PC-9 (cell line): ENCODE results near the gene RSPH10B2. TPM values are rescaled to one million over a fixed set of nuclear protein-coding genes. Genes with fewer than 3 reads are reported as not detected.
A peak's percentile ranks its signal among the peaks of the same experiment; 100 is the strongest.
"Not testable (repeated sequence)": the region's sequence is repeated elsewhere in the genome, so short reads cannot be mapped to it uniquely, and the experiment has no call there.

ENCODE experiments used
- BruUV-seq: library from RNA; stranded (reverse); fragments of 400-500 nt; replicated peaks from 2 replicates; lab custom pipeline; 2021; lab: Mats Ljungman, UMichigan
- CTCF ChIA-PET: fragments of 300-600 bp; sonication (Branson Sonifier 250); formaldehyde crosslinking; loops from one replicate; lab custom pipeline; 2022; ENCODE audit warnings: antibody characterized with exemption; lab: Charles Lee
- POLR2A ChIA-PET: fragments of 300-600 bp; sonication (Branson Sonifier 250); formaldehyde crosslinking; loops from one replicate; lab custom pipeline; 2022; ENCODE audit warnings: antibody characterized with exemption; ENCODE audit not compliant: unreplicated experiment; lab: Charles Lee
- DNase-seq, 2 experiments: peaks; one replicate each; pipeline versions ENCODE4 v3.0.0 to v3.0.0-alpha.2; 2015 to 2022; ENCODE audit warnings: mixed read lengths in 1 of 2
- H2AFZ ChIP-seq: fragments of 200-600 bp; sonication (generic); 2 replicates; pipeline ENCODE4 v1.8.1; 2017; ENCODE audit warnings: antibody characterized with exemption
- H3F3A ChIP-seq: fragments of 200-600 bp; sonication (generic); 2 replicates; pipeline ENCODE4 v1.8.1; 2017; ENCODE audit warnings: antibody characterized with exemption, mild to moderate bottlenecking, low read depth; ENCODE audit not compliant: insufficient read depth
- H3K27ac ChIP-seq: fragments of 200-600 bp; sonication (generic); 2 replicates; pipeline ENCODE4 v1.6.1; 2016; ENCODE audit warnings: mixed run types
- H3K27me3 ChIP-seq: fragments of 200-600 bp; sonication (generic); 2 replicates; pipeline ENCODE4 v1.6.1; 2016; ENCODE audit warnings: low read depth, mixed run types; ENCODE audit not compliant: insufficient read depth
- H3K36me3 ChIP-seq: fragments of 200-600 bp; sonication (generic); 2 replicates; pipeline ENCODE4 v1.6.1; 2016; ENCODE audit warnings: low read depth, mixed run types
- H3K4me1 ChIP-seq: fragments of 200-600 bp; sonication (generic); replicated peaks from 2 replicates; pipeline ENCODE4 v1.6.1; 2016; ENCODE audit warnings: mixed run types; ENCODE audit not compliant: insufficient read depth
- H3K4me2 ChIP-seq: fragments of 200-600 bp; sonication (generic); 2 replicates; pipeline ENCODE4 v1.6.1; 2017; ENCODE audit warnings: mixed run types
- H3K4me3 ChIP-seq: fragments of 200-600 bp; sonication (generic); 2 replicates; pipeline ENCODE4 v1.6.1; 2016; ENCODE audit warnings: mixed run types
- H3K79me2 ChIP-seq: fragments of 200-600 bp; sonication (generic); 2 replicates; pipeline ENCODE4 v1.6.1; 2017; ENCODE audit warnings: low read depth, mixed run types
- H3K9me2 ChIP-seq: fragments of 200-600 bp; sonication (generic); 2 replicates; pipeline ENCODE4 v1.8.1; 2017; ENCODE audit warnings: mild to moderate bottlenecking; ENCODE audit not compliant: insufficient read depth
- H3K9me3 ChIP-seq: fragments of 200-600 bp; sonication (generic); 2 replicates; pipeline ENCODE4 v1.8.1; 2016; ENCODE audit warnings: low read depth; ENCODE audit not compliant: insufficient read depth
- H4K20me1 ChIP-seq: fragments of 200-600 bp; sonication (generic); 2 replicates; pipeline ENCODE4 v1.8.1; 2017; ENCODE audit not compliant: insufficient read depth
- EZH2 ChIP-seq: fragments of 200-600 bp; sonication (generic); IDR thresholded peaks from 2 replicates; pipeline ENCODE4 v1.8.0; 2017; ENCODE audit warnings: antibody characterized with exemption, low read depth
- intact Hi-C: fragments of 100-400 bp; cut with micrococcal nuclease; formaldehyde crosslinking; loops from one replicate; pipeline ENCODE4 v1.10.0; 2022; ENCODE audit not compliant: unreplicated experiment
- total RNA-seq: library from RNA; stranded (reverse); gene quantifications from 2 replicates; pipeline ENCODE4 v1.2.3, GENCODE V29; 2021
- TF ChIP-seq, protein P1 (sequence below): fragments of 200-600 bp; sonication (generic); conservative IDR thresholded peaks from 2 replicates; pipeline ENCODE4 v1.6.1; 2017; ENCODE audit warnings: mixed run types, antibody characterized with exemption, mild to moderate bottlenecking, moderate library complexity

RSPH10B2 gene
- total RNA-seq, 1 experiment from 2014 or later, result 0.76 TPM

DNA sequence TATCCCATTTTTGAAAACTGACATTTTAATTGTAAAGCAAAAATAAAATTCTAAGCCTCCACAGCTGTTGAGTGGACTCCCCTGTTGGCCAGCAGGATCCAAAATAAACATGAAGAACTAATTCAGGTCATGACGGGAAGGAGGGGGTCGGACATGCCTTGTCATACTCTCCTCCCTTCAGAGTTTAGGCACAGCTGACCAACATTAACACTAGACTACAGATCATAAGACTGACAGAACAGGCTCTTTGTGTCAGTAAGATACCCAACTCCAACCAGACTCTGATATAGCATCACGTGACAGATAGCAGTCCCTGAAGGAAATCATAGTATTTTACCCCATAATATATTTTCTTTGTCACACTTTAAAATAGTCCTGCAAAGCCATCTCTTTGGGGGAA is 26.2 kb upstream of the RSPH10B2 start:
- H3K4me3 ChIP-seq, result no peak overlapping the region
- H3K9me2 ChIP-seq, result no peaks in the 10 kb centered on the region
- H3K27ac ChIP-seq, result no peak overlapping the region
- H3K27me3 ChIP-seq, result no peaks in the 10 kb centered on the region
- H4K20me1 ChIP-seq, result 0 out of 2 replicates have a peak, but pooled peaks cover 6% of the 10 kb centered on the region
- H3K4me2 ChIP-seq, result no peak overlapping the region
- peaks cover 23% of the 10 kb centered on the region for H3K79me2 ChIP-seq
- no peak overlapping the region for H2AFZ ChIP-seq
- H3K9me3 ChIP-seq, result no peaks in the 10 kb centered on the region; the same call in 1 of the 2 replicates
- no TSS peak for BruUV-seq
- TF ChIP-seq, protein P1, sequence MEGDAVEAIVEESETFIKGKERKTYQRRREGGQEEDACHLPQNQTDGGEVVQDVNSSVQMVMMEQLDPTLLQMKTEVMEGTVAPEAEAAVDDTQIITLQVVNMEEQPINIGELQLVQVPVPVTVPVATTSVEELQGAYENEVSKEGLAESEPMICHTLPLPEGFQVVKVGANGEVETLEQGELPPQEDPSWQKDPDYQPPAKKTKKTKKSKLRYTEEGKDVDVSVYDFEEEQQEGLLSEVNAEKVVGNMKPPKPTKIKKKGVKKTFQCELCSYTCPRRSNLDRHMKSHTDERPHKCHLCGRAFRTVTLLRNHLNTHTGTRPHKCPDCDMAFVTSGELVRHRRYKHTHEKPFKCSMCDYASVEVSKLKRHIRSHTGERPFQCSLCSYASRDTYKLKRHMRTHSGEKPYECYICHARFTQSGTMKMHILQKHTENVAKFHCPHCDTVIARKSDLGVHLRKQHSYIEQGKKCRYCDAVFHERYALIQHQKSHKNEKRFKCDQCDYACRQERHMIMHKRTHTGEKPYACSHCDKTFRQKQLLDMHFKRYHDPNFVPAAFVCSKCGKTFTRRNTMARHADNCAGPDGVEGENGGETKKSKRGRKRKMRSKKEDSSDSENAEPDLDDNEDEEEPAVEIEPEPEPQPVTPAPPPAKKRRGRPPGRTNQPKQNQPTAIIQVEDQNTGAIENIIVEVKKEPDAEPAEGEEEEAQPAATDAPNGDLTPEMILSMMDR, result no peak
- no peak for TF ChIP-seq EZH2
- peaks cover 11% of the 10 kb centered on the region; the same call in 1 of the 2 replicates for H3K36me3 ChIP-seq
- ChIA-PET POLR2A (no interaction called here), CTCF (no interaction called here)
- no peaks in the 10 kb centered on the region for H3F3A ChIP-seq
- intact Hi-C loops, result no loop called here
- DNase-seq, result no peak
- H3K4me1 ChIP-seq, result peaks cover 5% of the 10 kb centered on the region

DNA sequence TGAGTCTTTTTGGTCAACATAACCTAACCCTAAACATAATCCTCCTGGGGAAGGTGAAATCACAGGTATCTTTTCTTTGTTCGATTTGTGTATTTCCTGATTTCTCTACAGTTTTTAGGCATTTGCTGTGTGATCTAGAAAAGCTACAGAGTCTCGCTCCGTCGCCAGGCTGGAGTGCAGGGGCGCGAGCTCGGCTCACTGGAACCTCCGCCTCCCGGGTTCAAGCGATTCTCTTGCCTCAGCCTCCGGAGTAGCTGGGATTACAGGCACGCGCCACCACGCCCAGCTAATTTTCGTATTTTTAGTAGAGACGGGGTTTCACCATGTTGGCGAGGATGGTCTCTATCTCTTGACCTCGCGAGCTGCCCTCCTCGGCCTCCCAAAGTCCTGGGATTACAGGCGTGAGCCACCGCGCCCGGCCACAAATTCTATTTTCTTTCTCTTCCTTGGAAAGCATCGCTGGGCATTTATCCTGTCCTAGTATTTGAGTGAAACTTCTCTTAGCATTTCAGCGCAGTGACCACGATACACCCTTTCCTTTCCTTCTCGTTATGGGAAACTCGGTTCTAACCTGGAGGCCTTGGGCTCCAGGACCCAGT is 24.9 kb upstream of the RSPH10B2 start:
- intact Hi-C loops, H3K27me3 ChIP-seq, H3K9me2 ChIP-seq, H3K4me1 ChIP-seq, H3K9me3 ChIP-seq, CTCF ChIA-PET, H4K20me1 ChIP-seq, H3F3A ChIP-seq, POLR2A ChIA-PET, DNase-seq: not testable (repeated sequence)
- Histone ChIP-seq H3K4me3 (peak overlapping the region; percentile 88), H3K4me2 (peak overlapping the region; percentile 80), H3K27ac (peak overlapping the region; percentile 61; the same call in 1 of the 2 replicates), H3K79me2 (peaks cover 23% of the 10 kb centered on the region), H2AFZ (peak overlapping the region; percentile 88), H3K36me3 (peaks cover 20% of the 10 kb centered on the region)
- BruUV-seq, result TSS peak; percentile 97

DNA sequence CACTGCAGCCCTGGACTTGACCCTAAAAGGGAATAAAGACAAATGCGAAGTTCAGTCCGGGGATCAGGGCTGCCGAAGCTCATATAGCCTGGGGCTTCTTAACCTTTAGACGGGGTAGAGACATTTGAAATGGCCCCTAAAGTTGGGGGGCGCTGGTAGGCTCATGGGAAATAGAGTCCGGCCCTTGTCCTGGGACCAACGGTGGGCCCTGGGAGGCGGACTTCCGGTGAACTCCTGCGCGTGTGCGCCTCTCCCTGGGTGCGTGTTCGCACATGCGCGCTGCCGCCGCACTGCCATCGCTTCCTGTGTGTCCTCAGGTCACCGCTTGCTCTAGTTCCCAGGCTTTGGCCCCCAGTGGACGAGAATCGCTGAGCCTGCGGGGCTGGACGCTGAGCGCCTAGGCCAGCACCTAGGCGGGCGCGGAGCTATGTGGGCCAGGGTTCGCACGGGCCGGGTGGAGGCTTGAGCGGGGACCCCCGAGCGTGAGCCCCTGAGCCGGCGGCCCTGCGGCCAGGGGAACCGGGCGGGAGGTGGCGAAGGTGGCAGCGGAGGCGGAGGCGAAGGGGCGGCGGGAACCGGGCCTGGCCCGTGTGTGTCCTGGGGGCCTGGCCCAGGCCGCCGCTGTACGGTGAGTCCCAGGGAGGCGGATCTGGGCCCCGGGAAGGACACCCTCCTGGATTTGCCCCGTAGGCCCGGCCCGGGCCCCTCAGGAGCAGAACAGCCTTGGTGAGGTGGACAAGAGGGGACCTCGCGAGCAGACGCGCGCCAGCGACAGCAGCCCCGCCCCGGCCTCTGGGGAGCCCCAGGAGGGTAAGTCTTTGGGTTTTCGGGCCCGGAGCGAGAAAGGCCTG is 24.2 kb upstream of the RSPH10B2 start:
- Histone ChIP-seq H3K27ac (peak overlapping the region; percentile 61), H3F3A (no peaks in the 10 kb centered on the region), H3K9me3 (no peaks in the 10 kb centered on the region; the same call in 1 of the 2 replicates), H3K4me2 (peak overlapping the region; percentile 80), H3K4me3 (peak overlapping the region; percentile 88), H2AFZ (peak overlapping the region; percentile 88), H3K4me1 (peaks cover 5% of the 10 kb centered on the region), H3K36me3 (peaks cover 20% of the 10 kb centered on the region), H3K79me2 (peaks cover 23% of the 10 kb centered on the region), H3K27me3 (no peaks in the 10 kb centered on the region), H3K9me2 (no peaks in the 10 kb centered on the region), H4K20me1 (0 out of 2 replicates have a peak, but pooled peaks cover 6% of the 10 kb centered on the region)
- intact Hi-C loops, result loop anchor here (10.0 kb wide), 1 partner anchor 215 kb away; no protein-coding TSS in a partner anchor
- POLR2A ChIA-PET, result no interaction called here
- CTCF ChIA-PET, result no interaction called here
- no peak for TF ChIP-seq EZH2
- TF ChIP-seq, protein P1, result peak; percentile 17; the same call in 1 of the 2 replicates
- DNase-seq, result peak; percentile 83 to 90
- BruUV-seq, result no TSS peak
